HepG2 (cell line): Measurements from ENCODE around the gene SERPINB6. TPM values are rescaled to one million over a fixed set of nuclear protein-coding genes. Genes with fewer than 3 reads are reported as not detected.

Experiments used
- ARID2 ChIP-seq: sonication (generic); formaldehyde crosslinking; IDR thresholded peaks from 2 replicates; pipeline ENCODE4 v1.8.1; 2022; ENCODE audit warnings: mild to moderate bottlenecking, missing genetic modification reagents, borderline replicate concordance
- E2F1 ChIP-seq: sonication (generic); formaldehyde crosslinking; IDR thresholded peaks from 2 replicates; pipeline ENCODE4 v1.5.0; 2020; ENCODE audit warnings: missing genetic modification reagents
- GFI1 ChIP-seq: sonication (generic); formaldehyde crosslinking; IDR thresholded peaks from 2 replicates; pipeline ENCODE4 v1.5.0; 2020; ENCODE audit warnings: missing genetic modification reagents, mild to moderate bottlenecking, borderline replicate concordance
- KDM5A ChIP-seq: fragments of 200-600 bp; sonication (generic); IDR thresholded peaks from 2 replicates; pipeline ENCODE4 v1.7.0; 2018; ENCODE audit warnings: antibody characterized with exemption, mild to moderate bottlenecking, low read length, borderline replicate concordance
- KLF16 ChIP-seq, 2 experiments: sonication (generic) in 1 of 2; formaldehyde crosslinking in 1 of 2; IDR thresholded peaks; 2 replicates each; pipeline versions ENCODE4 v1.6.1 to v1.8.0; 2016 to 2023; ENCODE audit warnings: missing genetic modification reagents in 2 of 2, missing compliant biosample characterization in 1 of 2
- KMT2A ChIP-seq: sonication (generic); formaldehyde crosslinking; IDR thresholded peaks from 2 replicates; pipeline ENCODE4 v1.4.0; 2020; ENCODE audit warnings: missing genetic modification reagents
- LCORL ChIP-seq, 2 experiments: fragments of 450-650 bp in 1 of 2; sonication (generic) in 1 of 2; formaldehyde crosslinking in 1 of 2; IDR thresholded peaks; 2 replicates each; pipeline versions ENCODE4 v1.5.0 to v1.6.1; 2017 to 2020; ENCODE audit warnings: antibody characterized with exemption in 1 of 2, missing genetic modification reagents in 1 of 2
- POLR2AphosphoS5 ChIP-seq: IDR thresholded peaks from 2 replicates; pipeline ENCODE4 v1.6.1; 2012; ENCODE audit warnings: low read depth, low read length
- ZFP37 ChIP-seq: sonication (generic); formaldehyde crosslinking; IDR thresholded peaks from 2 replicates; pipeline ENCODE4 v1.4.0; 2020; ENCODE audit warnings: missing genetic modification reagents, borderline replicate concordance
- ZNF33A ChIP-seq: sonication (generic); formaldehyde crosslinking; IDR thresholded peaks from 2 replicates; pipeline ENCODE4 v1.5.1; 2020; ENCODE audit warnings: missing genetic modification reagents, mild to moderate bottlenecking, moderate library complexity, borderline replicate concordance
- ZNF432 ChIP-seq: sonication (generic); formaldehyde crosslinking; IDR thresholded peaks from 2 replicates; pipeline ENCODE4 v1.5.0; 2020; ENCODE audit warnings: missing genetic modification reagents, mild to moderate bottlenecking, borderline replicate concordance
- polyA plus RNA-seq, 8 experiments: library from polyadenylated mRNA; depleted of rRNA in 3 of 8; stranded (reverse) in 7 of 8; unstranded in 1 of 8; fragments of >200 nt; fragmentation: Illumina TruSeq in 4 of 8; extraction: Trizol in 4 of 8; gene quantifications; 2 replicates each; pipeline versions ENCODE4 v1.2.1 to v1.2.3, GENCODE V29; 2011 to 2016; ENCODE audit warnings: low read depth in 4 of 8, missing spikeins in 1 of 8, mixed read lengths in 1 of 8; ENCODE audit not compliant: insufficient read depth in 1 of 8
- total RNA-seq, 5 experiments: library from RNA; depleted of rRNA; stranded (reverse); fragments of >200 nt; fragmentation: Illumina TruSeq; extraction: Trizol; gene quantifications; 2 replicates each; pipeline ENCODE4 v1.2.3, GENCODE V29; 2016; ENCODE audit warnings: low read depth in 1 of 5

The SERPINB6 gene
- total and polyA plus RNA-seq, 2 of the 13 experiments (the other 11 are each of a cell fraction or from before 2014, with no cell fraction given): 38.2 to 61.3 TPM

GRCh38 chr6:2990932-2991506 lies 19.7 kb upstream of the SERPINB6 start (continued):
- TF ChIP-seq GFI1 (CRISPR knock-in tag) (no peak), POLR2AphosphoS5 (0 out of 2 replicates have a peak, but pooled peaks have one; percentile 28), ZNF33A (peak; percentile 12; the same call in 1 of the 2 replicates), ARID2 (CRISPR knock-in tag) (0 out of 2 replicates have a peak, but pooled peaks have one; percentile 13), KDM5A (no peak), ZNF432 (CRISPR knock-in tag) (no peak), E2F1 (CRISPR knock-in tag) (no peak), KMT2A (CRISPR knock-in tag) (0 out of 2 replicates have a peak, but pooled peaks have one; percentile 8), ZFP37 (no peak), LCORL (IDR thresholded peaks at IDR 0.05) (no peak), LCORL (CRISPR knock-in tag; IDR thresholded peaks at IDR 0.05) (0 out of 2 replicates have a peak, but pooled peaks have one; percentile 13), KLF16 (CRISPR knock-in tag; IDR thresholded peaks at IDR 0.05) (0 out of 4 replicates have a peak, but pooled peaks of 1 of the 2 experiments have one; percentile 7)
